Hepatocyte (in vitro differentiated cells): Measurements from ENCODE around the gene KNDC1.

ENCODE experiments used
- CTCF ChIP-seq: fragments of 200-600 bp; sonication (generic); IDR thresholded peaks from 2 replicates; pipeline ENCODE4 v1.5.1; 2016; ENCODE audit warnings: antibody characterized with exemption, mild to moderate bottlenecking; ENCODE audit not compliant: poor library complexity
- EZH2 ChIP-seq: fragments of 200-600 bp; sonication (generic); IDR thresholded peaks from 2 replicates; pipeline ENCODE4 v1.6.1; 2016; ENCODE audit warnings: antibody characterized with exemption, mild to moderate bottlenecking, borderline replicate concordance
- EZH2phosphoT487 ChIP-seq: fragments of 200-600 bp; sonication (generic); IDR thresholded peaks from one replicate; pipeline ENCODE4 v1.6.1; 2018; ENCODE audit warnings: antibody characterized with exemption, mild to moderate bottlenecking, low read depth, moderate library complexity; ENCODE audit not compliant: unreplicated experiment, severe bottlenecking

GRCh38 chr10:133266056-133266795 is 106.2 kb downstream of the KNDC1 start:
- TF ChIP-seq CTCF (no peak), EZH2phosphoT487 (no peak), EZH2 (no peak)
